Putamen (tissue), 1 donor: ENCODE measurements around the gene ANKRD40CL.

ENCODE experiments used
- DNase-seq: peaks from one replicate; pipeline ENCODE4 v3.0.0-alpha.2; 2016; ENCODE audit warnings: low spot score

ANKRD40CL gene

GRCh38 chr17:50787106-50787505 lies 19.8 kb upstream of the ANKRD40CL start:
- DNase-seq: no peak

GRCh38 chr17:50785946-50786570 lies 18.7 kb upstream of the ANKRD40CL start:
- peak; percentile 30 for DNase-seq

- no peak for DNase-seq
Observed at GRCh38 chr17:50785126-50785525, 17.8 kb upstream of the ANKRD40CL start.

- DNase-seq: no peak
Observed at GRCh38 chr17:50783905-50784304, 16.6 kb upstream of the ANKRD40CL start.

GRCh38 chr17:50783193-50783660 lies 15.9 kb upstream of the ANKRD40CL start:
- DNase-seq: peak; percentile 78

- DNase-seq: no peak
Observed at GRCh38 chr17:50781167-50781566, 13.8 kb upstream of the ANKRD40CL start.

- no peak for DNase-seq
Observed at GRCh38 chr17:50779747-50780353, 12.5 kb upstream of the ANKRD40CL start.

- no peak for DNase-seq
Observed at GRCh38 chr17:50778988-50779387, 11.7 kb upstream of the ANKRD40CL start.

GRCh38 chr17:50778471-50778870 lies 11.2 kb upstream of the ANKRD40CL start:
- DNase-seq: no peak

- DNase-seq: no peak
Observed at GRCh38 chr17:50775926-50776325, 8.6 kb upstream of the ANKRD40CL start.

- DNase-seq: no peak
Observed at GRCh38 chr17:50774225-50774803, 7.0 kb upstream of the ANKRD40CL start.

- DNase-seq: no peak
Observed at GRCh38 chr17:50771991-50772785, 4.9 kb upstream of the ANKRD40CL start.

GRCh38 chr17:50770346-50770745 lies 3.0 kb upstream of the ANKRD40CL start:
- DNase-seq: no peak

GRCh38 chr17:50769884-50770283 lies 2.6 kb upstream of the ANKRD40CL start:
- no peak for DNase-seq

GRCh38 chr17:50768346-50768761 lies 1.0 kb upstream of the ANKRD40CL start:
- no peak for DNase-seq

GRCh38 chr17:50767030-50767429 lies 288 bp downstream of the ANKRD40CL start:
- no peak for DNase-seq

GRCh38 chr17:50766222-50767023 lies 895 bp downstream of the ANKRD40CL start:
- no peak for DNase-seq

GRCh38 chr17:50765454-50766221 lies 1.7 kb downstream of the ANKRD40CL start:
- no peak for DNase-seq

- no peak for DNase-seq
Observed at GRCh38 chr17:50764734-50765149, 2.6 kb downstream of the ANKRD40CL start.

GRCh38 chr17:50763716-50764475 lies 3.4 kb downstream of the ANKRD40CL start:
- DNase-seq: no peak
